HCEC 1CT (cell line): ENCODE data around the gene POU2AF2.
"Not testable (repeated sequence)": the region's sequence is repeated elsewhere in the genome, so short reads cannot be mapped to it uniquely, and the experiment has no call there.

Experiments used
- DNase-seq: peaks from one replicate; pipeline ENCODE4 v3.0.0-alpha.2; 2017

The POU2AF2 gene

GRCh38 chr11:111259896-111260295 is 14.4 kb downstream of the POU2AF2 start:
- DNase-seq, result peak; percentile 16

GRCh38 chr11:111260811-111261210 is 15.3 kb downstream of the POU2AF2 start:
- DNase-seq, result no peak

GRCh38 chr11:111264646-111265045 is 19.1 kb downstream of the POU2AF2 start:
- DNase-seq, result no peak

GRCh38 chr11:111265421-111265820 is 19.9 kb downstream of the POU2AF2 start:
- DNase-seq, result no peak

GRCh38 chr11:111268303-111268702 is 22.8 kb downstream of the POU2AF2 start:
- DNase-seq, result not testable (repeated sequence)

GRCh38 chr11:111269146-111269868 is 23.8 kb downstream of the POU2AF2 start:
- no peak for DNase-seq

GRCh38 chr11:111272420-111272819 is 26.9 kb downstream of the POU2AF2 start:
- no peak for DNase-seq

- no peak for DNase-seq
These were observed 37.1 kb downstream of the POU2AF2 start for GRCh38 chr11:111282562-111283075.

GRCh38 chr11:111283945-111284481 is 38.5 kb downstream of the POU2AF2 start:
- no peak for DNase-seq

- DNase-seq, result no peak
These were observed 39.9 kb downstream of the POU2AF2 start for GRCh38 chr11:111285189-111286091.

- DNase-seq, result no peak
These were observed 46.2 kb downstream of the POU2AF2 start for GRCh38 chr11:111291764-111292163.

GRCh38 chr11:111292408-111292807 is 46.9 kb downstream of the POU2AF2 start:
- DNase-seq, result not testable (repeated sequence)

- no peak for DNase-seq
These were observed 50.7 kb downstream of the POU2AF2 start for GRCh38 chr11:111296196-111296595.

- DNase-seq, result no peak
These were observed 52.2 kb downstream of the POU2AF2 start for GRCh38 chr11:111297696-111298095.

GRCh38 chr11:111298413-111299100 is 53.0 kb downstream of the POU2AF2 start, which contains the start of gene POU2AF3:
Gene POU2AF3, plus strand, starts transcription at chr11:111298546. Its CDS starts 36 bp downstream, at chr11:111298582.
- no peak for DNase-seq

- no peak for DNase-seq
These were observed 53.8 kb downstream of the POU2AF2 start for GRCh38 chr11:111299101-111300026.

- DNase-seq, result no peak
These were observed 55.0 kb downstream of the POU2AF2 start for GRCh38 chr11:111300569-111300968.

- DNase-seq, result no peak
These were observed 55.7 kb downstream of the POU2AF2 start for GRCh38 chr11:111301004-111301841.

- DNase-seq, result no peak
These were observed 56.3 kb downstream of the POU2AF2 start for GRCh38 chr11:111301842-111302118.

GRCh38 chr11:111302298-111302697 is 56.8 kb downstream of the POU2AF2 start:
- DNase-seq, result no peak

- DNase-seq, result no peak
These were observed 57.9 kb downstream of the POU2AF2 start for GRCh38 chr11:111303461-111303860.
